GM12892 (cell line): Measurements from ENCODE around the gene CDC23.
"Not testable (repeated sequence)": the region's sequence is repeated elsewhere in the genome, so short reads cannot be mapped to it uniquely, and the experiment has no call there.

ENCODE experiments used
- DNase-seq: peaks from one replicate; pipeline ENCODE4 v3.0.0; 2011; ENCODE audit not compliant: insufficient read length
- FAIRE-seq: peaks from 2 replicates; lab custom pipeline; 2011; peaks lifted over from hg19 to GRCh38; lab: Jason Lieb, UNC
- POLR2A ChIP-seq: IDR thresholded peaks from 2 replicates; pipeline ENCODE4 v1.6.1; 2011; ENCODE audit warnings: low read depth, low read length, control low read depth
- POLR2AphosphoS5 ChIP-seq: IDR thresholded peaks from 2 replicates; pipeline ENCODE4 v1.6.1; 2011; ENCODE audit warnings: low read depth, low read length, control low read depth
- TAF1 ChIP-seq: IDR thresholded peaks from 2 replicates; pipeline ENCODE4 v1.6.1; 2011; ENCODE audit warnings: low read depth, mild to moderate bottlenecking, control low read depth, low read length, borderline replicate concordance

Gene CDC23

GRCh38 chr5:138240650-138241385, 27.7 kb upstream of the CDC23 start:
- no peak for TF ChIP-seq POLR2A
- TF ChIP-seq POLR2AphosphoS5: no peak
- TF ChIP-seq TAF1: no peak
- DNase-seq: no peak
- no peak for FAIRE-seq

GRCh38 chr5:138238034-138238433, 24.9 kb upstream of the CDC23 start:
- no peak for DNase-seq
- TF ChIP-seq POLR2AphosphoS5 (no peak), POLR2A (no peak), TAF1 (no peak)
- FAIRE-seq: no peak

GRCh38 chr5:138234651-138235050, 21.5 kb upstream of the CDC23 start:
- FAIRE-seq (no peak), DNase-seq (no peak)
- TF ChIP-seq POLR2AphosphoS5 (no peak), POLR2A (no peak), TAF1 (no peak)

GRCh38 chr5:138233280-138233679, 20.2 kb upstream of the CDC23 start:
- FAIRE-seq (no peak), DNase-seq (no peak)
- no peak for TF ChIP-seq TAF1
- no peak for TF ChIP-seq POLR2A
- TF ChIP-seq POLR2AphosphoS5: no peak

GRCh38 chr5:138230981-138231589, 18.0 kb upstream of the CDC23 start:
- DNase-seq: no peak
- TF ChIP-seq POLR2A: no peak
- no peak for TF ChIP-seq TAF1
- no peak for TF ChIP-seq POLR2AphosphoS5
- no peak for FAIRE-seq

GRCh38 chr5:138230261-138230660, 17.1 kb upstream of the CDC23 start:
- FAIRE-seq (no peak), DNase-seq (no peak)
- TF ChIP-seq POLR2AphosphoS5 (no peak), POLR2A (no peak), TAF1 (no peak)

- TF ChIP-seq POLR2AphosphoS5 (no peak), TAF1 (no peak), POLR2A (no peak)
- no peak for FAIRE-seq
- DNase-seq: no peak
Measured at GRCh38 chr5:138229387-138229786, 16.3 kb upstream of the CDC23 start.

- no peak for TF ChIP-seq POLR2A
- no peak for TF ChIP-seq POLR2AphosphoS5
- TF ChIP-seq TAF1: no peak
- DNase-seq: no peak
- FAIRE-seq: no peak
Measured at GRCh38 chr5:138226910-138227309, 13.8 kb upstream of the CDC23 start.

GRCh38 chr5:138224712-138225111, 11.6 kb upstream of the CDC23 start:
- DNase-seq: no peak
- no peak for FAIRE-seq
- no peak for TF ChIP-seq POLR2AphosphoS5
- no peak for TF ChIP-seq TAF1
- no peak for TF ChIP-seq POLR2A

- FAIRE-seq (no peak), DNase-seq (no peak)
- TF ChIP-seq POLR2A: no peak
- no peak for TF ChIP-seq POLR2AphosphoS5
- TF ChIP-seq TAF1: no peak
Measured at GRCh38 chr5:138223532-138223931, 10.4 kb upstream of the CDC23 start.

- DNase-seq (no peak), FAIRE-seq (no peak)
- no peak for TF ChIP-seq TAF1
- no peak for TF ChIP-seq POLR2AphosphoS5
- no peak for TF ChIP-seq POLR2A
Measured at GRCh38 chr5:138216799-138217198, 3.7 kb upstream of the CDC23 start.

- DNase-seq: no peak
- no peak for FAIRE-seq
- TF ChIP-seq POLR2A: no peak
- TF ChIP-seq TAF1: no peak
- TF ChIP-seq POLR2AphosphoS5: no peak
Measured at GRCh38 chr5:138212828-138213160, 329 bp downstream of the CDC23 start.

GRCh38 chr5:138210985-138211384, 2.1 kb downstream of the CDC23 start:
- FAIRE-seq: no peak
- TF ChIP-seq POLR2A: no peak
- TF ChIP-seq TAF1: no peak
- TF ChIP-seq POLR2AphosphoS5: no peak
- no peak for DNase-seq

GRCh38 chr5:138193859-138194258, 19.3 kb downstream of the CDC23 start:
- not testable (repeated sequence) for DNase-seq, FAIRE-seq
